GM23338 (cell line): ENCODE data around the gene BTBD19. TPM values are rescaled to one million over a fixed set of nuclear protein-coding genes. Genes with fewer than 3 reads are reported as not detected.

Experiments
- ATAC-seq: fragments of 200-7000 bp; cut with Tn5 transposase; 3 replicates; pipeline ENCODE4 v1.9.1; 2020
- DNase-seq: peaks from one replicate; pipeline ENCODE4 v3.0.0-alpha.2; 2015; ENCODE audit warnings: low spot score
- H2AFZ ChIP-seq: fragments of 200-600 bp; sonication (generic); 2 replicates; pipeline ENCODE4 v1.8.0; 2016; ENCODE audit warnings: antibody characterized with exemption, mild to moderate bottlenecking, moderate library complexity
- H3F3A ChIP-seq: fragments of 200-600 bp; sonication (generic); replicated peaks from 2 replicates; pipeline ENCODE4 v1.8.0; 2017; ENCODE audit warnings: antibody characterized with exemption, mixed run types, low read depth
- H3K27ac ChIP-seq: fragments of 200-600 bp; sonication (generic); 2 replicates; pipeline ENCODE4 v1.6.1; 2016; ENCODE audit warnings: low read depth
- H3K27me3 ChIP-seq: fragments of 200-600 bp; sonication (generic); 2 replicates; pipeline ENCODE4 v1.8.0; 2016; ENCODE audit warnings: mild to moderate bottlenecking, mixed run types, moderate library complexity; ENCODE audit not compliant: insufficient read depth
- H3K36me3 ChIP-seq: fragments of 200-600 bp; sonication (generic); 2 replicates; pipeline ENCODE4 v1.8.0; 2016; ENCODE audit warnings: mild to moderate bottlenecking; ENCODE audit not compliant: insufficient read depth
- H3K4me1 ChIP-seq: fragments of 200-600 bp; sonication (generic); 2 replicates; pipeline ENCODE4 v1.8.0; 2016; ENCODE audit warnings: mild to moderate bottlenecking, moderate library complexity; ENCODE audit not compliant: insufficient read depth
- H3K4me2 ChIP-seq: fragments of 200-600 bp; sonication (generic); 2 replicates; pipeline ENCODE4 v1.7.1; 2017; ENCODE audit warnings: mixed run types
- H3K4me3 ChIP-seq: fragments of 200-600 bp; sonication (generic); 2 replicates; pipeline ENCODE4 v1.6.1; 2016; ENCODE audit warnings: mixed run types
- H3K79me2 ChIP-seq: fragments of 200-600 bp; sonication (generic); replicated peaks from 2 replicates; pipeline ENCODE4 v1.8.0; 2017; ENCODE audit warnings: mild to moderate bottlenecking; ENCODE audit not compliant: insufficient read depth
- H3K9me2 ChIP-seq: fragments of 200-600 bp; sonication (generic); 2 replicates; pipeline ENCODE4 v1.8.0; 2017; ENCODE audit not compliant: insufficient read depth
- H4K20me1 ChIP-seq: fragments of 200-600 bp; sonication (generic); replicated peaks from 2 replicates; pipeline ENCODE4 v1.8.0; 2017; ENCODE audit warnings: mild to moderate bottlenecking; ENCODE audit not compliant: insufficient read depth
- H3K27ac Mint-ChIP-seq: 2 replicates; pipeline ENCODE4 v1.8.0; 2020; ENCODE audit warnings: inconsistent platforms, mild to moderate bottlenecking, moderate library complexity, mixed read lengths
- H3K27me3 Mint-ChIP-seq: 3 replicates; pipeline ENCODE4 v1.8.0; 2022; ENCODE audit warnings: low read depth, mild to moderate bottlenecking, moderate library complexity, mixed read lengths, inconsistent platforms; ENCODE audit not compliant: insufficient read depth, poor library complexity
- H3K36me3 Mint-ChIP-seq: 3 replicates; pipeline ENCODE4 v1.8.0; 2021; ENCODE audit warnings: low read depth, mild to moderate bottlenecking, inconsistent platforms, moderate library complexity, mixed read lengths
- H3K4me1 Mint-ChIP-seq: 3 replicates; pipeline ENCODE4 v1.8.0; 2020; ENCODE audit warnings: mild to moderate bottlenecking, inconsistent platforms, mixed read lengths
- H3K4me3 Mint-ChIP-seq: 3 replicates; pipeline ENCODE4 v1.8.0; 2021; ENCODE audit warnings: moderate library complexity, mild to moderate bottlenecking, inconsistent platforms, mixed read lengths
- H3K9me3 Mint-ChIP-seq: 3 replicates; pipeline ENCODE4 v1.8.0; 2020; ENCODE audit warnings: moderate library complexity, mild to moderate bottlenecking, inconsistent platforms, mixed read lengths
- CTCF ChIP-seq, 2 experiments: fragments of 200-600 bp in 1 of 2; sonication (generic) in 1 of 2; conservative IDR thresholded peaks; 2 replicates each; pipeline versions ENCODE4 v1.5.1 to v1.6.1; 2016 to 2017; ENCODE audit warnings: antibody characterized with exemption in 2 of 2, low read depth in 2 of 2, mild to moderate bottlenecking in 2 of 2, moderate library complexity in 1 of 2
- EZH2phosphoT487 ChIP-seq: fragments of 200-600 bp; sonication (generic); IDR thresholded peaks from one replicate; pipeline ENCODE4 v1.8.1; 2018; ENCODE audit warnings: antibody characterized with exemption; ENCODE audit not compliant: unreplicated experiment
- JUNB ChIP-seq: IDR thresholded peaks from one replicate; pipeline ENCODE4 v1.6.1; 2016; ENCODE audit warnings: antibody characterized with exemption; ENCODE audit not compliant: unreplicated experiment
- POLR2AphosphoS5 ChIP-seq: IDR thresholded peaks from 2 replicates; pipeline ENCODE4 v1.6.1; 2016; ENCODE audit warnings: antibody characterized with exemption, low read depth
- REST ChIP-seq: IDR thresholded peaks from one replicate; pipeline ENCODE4 v1.6.1; 2018; ENCODE audit warnings: antibody characterized with exemption; ENCODE audit not compliant: unreplicated experiment
- ZNF114 ChIP-seq: fragments of 250-450 bp; sonication (Bioruptor Pico); IDR thresholded peaks from 2 replicates; pipeline ENCODE4 v1.5.0; 2020; ENCODE audit warnings: mild to moderate bottlenecking, moderate library complexity
- polyA plus RNA-seq: library from polyadenylated mRNA; unstranded; fragments of >200 nt; fragmentation: Nextera tagmentation; extraction: Ambion mirVana; gene quantifications from 2 replicates; pipeline ENCODE4 v1.2.1, GENCODE V29; 2016
- total RNA-seq: library from RNA; depleted of rRNA; stranded (reverse); fragments of >200 nt; shearing (Covaris generic); gene quantifications from 2 replicates; pipeline ENCODE4 v1.2.3, GENCODE V29; 2014

BTBD19 gene
- total and polyA plus RNA-seq, 2 experiments from 2014 or later, result 0.37 to 0.66 TPM

GRCh38 chr1:44775078-44775929 is 33.0 kb upstream of the BTBD19 start, which contains the start of gene RPS8 (continued):
- TF ChIP-seq REST (peak; percentile 19), CTCF (conservative IDR thresholded peaks at IDR 0.05; ENCODE audit: low read depth in 2 of 2) (no peak), ZNF114 (no peak)

- no peaks in the 10 kb centered on the region for H3K9me2 ChIP-seq
- no peaks in the 10 kb centered on the region for H3K27me3 ChIP-seq
- peak overlapping the region; percentile 97 for H3K27ac Mint-ChIP-seq
- TF ChIP-seq POLR2AphosphoS5 (peak; percentile 18; the same call in 1 of the 2 replicates), ZNF114 (no peak)
- peaks cover 37% of the 10 kb centered on the region for H3K36me3 ChIP-seq
- peaks cover 55% of the 10 kb centered on the region for H3K36me3 Mint-ChIP-seq
- peaks cover 59% of the 10 kb centered on the region for H3F3A ChIP-seq
- H3K4me1 Mint-ChIP-seq, result peaks cover 20% of the 10 kb centered on the region
- peaks cover 35% of the 10 kb centered on the region for H4K20me1 ChIP-seq
- peak overlapping the region; percentile 87 for H3K4me3 Mint-ChIP-seq
- H2AFZ ChIP-seq, result no peak overlapping the region
- DNase-seq, result no peak
- peaks cover 43% of the 10 kb centered on the region for H3K79me2 ChIP-seq
- peak overlapping the region; percentile 99 for H3K4me3 ChIP-seq
- peak overlapping the region; percentile 100 for H3K4me2 ChIP-seq
- no peak for ATAC-seq
- no peaks in the 10 kb centered on the region; the same call in 2 of the 3 replicates for H3K9me3 Mint-ChIP-seq
- H3K27me3 Mint-ChIP-seq, result peaks cover 25% of the 10 kb centered on the region
- H3K27ac ChIP-seq, result peak overlapping the region; percentile 90
- H3K4me1 ChIP-seq, result peaks cover 15% of the 10 kb centered on the region
Measured at GRCh38 chr1:44775930-44776729, 32.2 kb upstream of the BTBD19 start.

GRCh38 chr1:44776730-44777068 is 31.6 kb upstream of the BTBD19 start:
- H3K9me2 ChIP-seq, result no peaks in the 10 kb centered on the region
- Mint-ChIP-seq H3K36me3 (peaks cover 61% of the 10 kb centered on the region), H3K4me1 (peaks cover 20% of the 10 kb centered on the region)

More at GRCh38 chr1:44776730-44777068, 31.6 kb upstream of the BTBD19 start:
- Histone ChIP-seq H3K27me3 (no peaks in the 10 kb centered on the region), H3K4me2 (peak overlapping the region; percentile 100), H2AFZ (no peak overlapping the region), H3F3A (peaks cover 65% of the 10 kb centered on the region), H4K20me1 (peaks cover 35% of the 10 kb centered on the region), H3K79me2 (peaks cover 43% of the 10 kb centered on the region), H3K27ac (peak overlapping the region; percentile 90), H3K4me1 (peaks cover 15% of the 10 kb centered on the region), H3K36me3 (peaks cover 37% of the 10 kb centered on the region), H3K4me3 (peak overlapping the region; percentile 99)
- TF ChIP-seq JUNB, result no peak
- no peak for TF ChIP-seq EZH2phosphoT487
- DNase-seq, result no peak
- Mint-ChIP-seq H3K27ac (peak overlapping the region; percentile 97), H3K4me3 (peak overlapping the region; percentile 87), H3K27me3 (peaks cover 25% of the 10 kb centered on the region), H3K9me3 (no peaks in the 10 kb centered on the region; the same call in 2 of the 3 replicates)
- no peak for ATAC-seq
